HEK293T (cell line): Measurements from ENCODE around the gene UNC5B.

ENCODE experiments used
- CTCF ChIA-PET: fragments of 350-600 bp; formaldehyde crosslinking; extraction: SDS; loops from one replicate; lab custom pipeline; 2021; ENCODE audit warnings: antibody characterized with exemption, inconsistent platforms; lab: Yijun Ruan, JAX
- POLR2A ChIA-PET: fragments of 350-600 bp; formaldehyde crosslinking; extraction: SDS; loops from one replicate; lab custom pipeline; 2020; ENCODE audit warnings: antibody characterized with exemption, inconsistent platforms; lab: Yijun Ruan, JAX
- DNase-seq: peaks from one replicate; pipeline ENCODE4 v3.0.0; 2012; ENCODE audit warnings: mixed read lengths; ENCODE audit errors: extremely low spot score
- ARNT ChIP-seq: fragments of 450-650 bp; IDR thresholded peaks from 2 replicates; pipeline ENCODE4 v1.6.1; 2017; ENCODE audit warnings: mild to moderate bottlenecking
- BHLHE40 ChIP-seq: fragments of 450-650 bp; IDR thresholded peaks from 2 replicates; pipeline ENCODE4 v1.6.1; 2016; ENCODE audit warnings: mild to moderate bottlenecking, moderate library complexity, borderline replicate concordance
- CTBP1 ChIP-seq: fragments of 450-650 bp; IDR thresholded peaks from 2 replicates; pipeline ENCODE4 v1.6.1; 2016; ENCODE audit warnings: borderline replicate concordance
- ELF4 ChIP-seq: fragments of 450-650 bp; IDR thresholded peaks from 2 replicates; pipeline ENCODE4 v1.6.1; 2017; ENCODE audit warnings: antibody characterized with exemption
- FOXA1 ChIP-seq: fragments of 450-650 bp; IDR thresholded peaks from 2 replicates; pipeline ENCODE4 v1.6.1; 2016; ENCODE audit warnings: mild to moderate bottlenecking
- FOXK2 ChIP-seq: fragments of 450-650 bp; IDR thresholded peaks from 2 replicates; pipeline ENCODE4 v1.6.1; 2016; ENCODE audit warnings: mild to moderate bottlenecking
- FOXM1 ChIP-seq: fragments of 450-650 bp; IDR thresholded peaks from 2 replicates; pipeline ENCODE4 v1.6.1; 2017; ENCODE audit warnings: mild to moderate bottlenecking, borderline replicate concordance
- HDGF ChIP-seq: fragments of 450-650 bp; IDR thresholded peaks from 2 replicates; pipeline ENCODE4 v1.6.1; 2017; ENCODE audit warnings: antibody characterized with exemption, borderline replicate concordance
- L3MBTL2 ChIP-seq: fragments of 450-650 bp; conservative IDR thresholded peaks from 2 replicates; pipeline ENCODE4 v1.6.1; 2016; ENCODE audit warnings: mild to moderate bottlenecking
- LEF1 ChIP-seq: fragments of 450-650 bp; IDR thresholded peaks from 2 replicates; pipeline ENCODE4 v1.6.1; 2017; ENCODE audit warnings: mild to moderate bottlenecking, borderline replicate concordance
- NFRKB ChIP-seq: fragments of 450-650 bp; IDR thresholded peaks from 2 replicates; pipeline ENCODE4 v1.6.1; 2016; ENCODE audit warnings: mild to moderate bottlenecking, moderate library complexity
- PKNOX1 ChIP-seq: fragments of 450-650 bp; IDR thresholded peaks from 2 replicates; pipeline ENCODE4 v1.6.1; 2016
- SP1 ChIP-seq: fragments of 450-650 bp; IDR thresholded peaks from 2 replicates; pipeline ENCODE4 v1.6.1; 2017
- SUZ12 ChIP-seq: fragments of 450-650 bp; IDR thresholded peaks from 2 replicates; pipeline ENCODE4 v1.6.1; 2016; ENCODE audit warnings: mild to moderate bottlenecking
- TARDBP ChIP-seq: fragments of 450-650 bp; IDR thresholded peaks from 2 replicates; pipeline ENCODE4 v1.6.1; 2016
- ZNF384 ChIP-seq: fragments of 450-650 bp; IDR thresholded peaks from 2 replicates; pipeline ENCODE4 v1.6.1; 2016

UNC5B gene

GRCh38 chr10:71290806-71291527 lies 78.6 kb downstream of the UNC5B start:
- DNase-seq, result no peak
- ChIA-PET POLR2A (no interaction called here), CTCF (no interaction called here)
- TF ChIP-seq TARDBP (no peak), CTBP1 (no peak), ARNT (no peak), NFRKB (no peak)

- TF ChIP-seq HDGF, result no peak
- ChIA-PET POLR2A (no interaction called here), CTCF (no interaction called here)
- no peak for DNase-seq
Observed at GRCh38 chr10:71291528-71291900, 79.1 kb downstream of the UNC5B start.

GRCh38 chr10:71292624-71293445 lies 80.5 kb downstream of the UNC5B start:
- ChIA-PET CTCF (interaction anchor here (0.8 to 1.0 kb wide), 2 partner anchors 8 to 390 kb away, joined by 3 to 5 read pairs; no protein-coding TSS in a partner anchor), POLR2A (no interaction called here)
- DNase-seq, result no peak
- no peak for TF ChIP-seq ZNF384

GRCh38 chr10:71293446-71294084 lies 81.2 kb downstream of the UNC5B start:
- no peak for DNase-seq
- TF ChIP-seq SUZ12 (no peak), FOXA1 (no peak), LEF1 (no peak), ELF4 (no peak), L3MBTL2 (no peak), PKNOX1 (no peak), FOXK2 (no peak), TARDBP (no peak), SP1 (no peak), NFRKB (no peak), CTBP1 (no peak), BHLHE40 (no peak), FOXM1 (no peak), HDGF (no peak), ARNT (no peak)
- ChIA-PET CTCF (interaction anchor here (1.0 kb wide), 1 partner anchor 9 kb away, joined by 5 read pairs; no protein-coding TSS in a partner anchor), POLR2A (no interaction called here)

- TF ChIP-seq BHLHE40, result no peak
- no peak for TF ChIP-seq ZNF384
- TF ChIP-seq HDGF, result no peak
- no peak for TF ChIP-seq LEF1
- ChIA-PET CTCF (no interaction called here), POLR2A (no interaction called here)
- DNase-seq, result no peak
Observed at GRCh38 chr10:71294091-71294561, 81.8 kb downstream of the UNC5B start.

- CTCF ChIA-PET, result no interaction called here
- DNase-seq, result no peak
- POLR2A ChIA-PET, result no interaction called here
- TF ChIP-seq FOXM1, result no peak
- TF ChIP-seq SUZ12, result no peak
- TF ChIP-seq L3MBTL2, result no peak
- no peak for TF ChIP-seq HDGF
- no peak for TF ChIP-seq BHLHE40
- TF ChIP-seq SP1, result no peak
- TF ChIP-seq LEF1, result no peak
- TF ChIP-seq ARNT, result no peak
- no peak for TF ChIP-seq ZNF384
- TF ChIP-seq NFRKB, result no peak
- no peak for TF ChIP-seq CTBP1
- TF ChIP-seq FOXK2, result no peak
- TF ChIP-seq ELF4, result no peak
- TF ChIP-seq PKNOX1, result no peak
Observed at GRCh38 chr10:71294856-71295255, 82.5 kb downstream of the UNC5B start.

- POLR2A ChIA-PET, result no interaction called here
- no peak for TF ChIP-seq LEF1
- TF ChIP-seq SP1, result no peak
- TF ChIP-seq SUZ12, result no peak
- TF ChIP-seq FOXK2, result no peak
- TF ChIP-seq ELF4, result no peak
- no peak for TF ChIP-seq CTBP1
- TF ChIP-seq FOXA1, result no peak
- no peak for TF ChIP-seq FOXM1
- no peak for TF ChIP-seq L3MBTL2
- TF ChIP-seq PKNOX1, result no peak
- no peak for TF ChIP-seq BHLHE40
- TF ChIP-seq ZNF384, result no peak
- TF ChIP-seq TARDBP, result no peak
- no peak for TF ChIP-seq ARNT
- TF ChIP-seq NFRKB, result no peak
- no peak for TF ChIP-seq HDGF
- CTCF ChIA-PET, result interaction anchor here (0.6 kb wide), 1 partner anchor 16 kb away, joined by 5 read pairs; no protein-coding TSS in a partner anchor
- no peak for DNase-seq
Observed at GRCh38 chr10:71295641-71296040, 83.3 kb downstream of the UNC5B start.
